Gastrocnemius medialis (tissue), 4 donors: ENCODE measurements around the gene CFI. TPM values are rescaled to one million over a fixed set of nuclear protein-coding genes. Genes with fewer than 3 reads are reported as not detected.

Source experiments
- ATAC-seq, 2 donors: fragments of 150-250 bp; one replicate each; pipeline ENCODE4 v1.9.1; 2016
- DNase-seq, 2 donors: peaks; one replicate each; pipeline ENCODE4 v3.0.0-alpha.2; 2019
- H3K27ac ChIP-seq, 4 donors: fragments of 200-600 bp; sonication (generic); 1 replicate in 1 of 4; 2 replicates in 3 of 4; pipeline ENCODE4 v1.5.1; 2016 to 2018; ENCODE audit warnings: mild to moderate bottlenecking in 2 of 4, moderate library complexity in 1 of 4
- H3K27me3 ChIP-seq, 3 donors: fragments of 200-600 bp; sonication (generic) in 2 of 3; 1 replicate in 1 of 3; 2 replicates in 2 of 3; pipeline versions ENCODE4 v1.5.1 to v1.6.0; 2016 to 2019; ENCODE audit warnings: mild to moderate bottlenecking in 1 of 3, moderate library complexity in 1 of 3
- H3K36me3 ChIP-seq, 2 donors: fragments of 200-600 bp; sonication (generic) in 1 of 2; one replicate each; pipeline ENCODE4 v1.5.1; 2017 to 2018
- H3K4me1 ChIP-seq, 2 donors: fragments of 200-600 bp; sonication (generic) in 1 of 2; one replicate each; pipeline ENCODE4 v1.5.1; 2016 to 2017; ENCODE audit warnings: mild to moderate bottlenecking in 2 of 2
- H3K4me3 ChIP-seq, 4 donors: fragments of 200-600 bp; sonication (generic) in 3 of 4; 1 replicate in 1 of 4; 2 replicates in 3 of 4; pipeline ENCODE4 v1.5.1; 2016 to 2019; ENCODE audit warnings: mild to moderate bottlenecking in 2 of 4
- H3K9me3 ChIP-seq, 3 donors: fragments of 200-600 bp; sonication (generic) in 2 of 3; 1 replicate in 1 of 3; 2 replicates in 2 of 3; pipeline ENCODE4 v1.5.1; 2016 to 2019
- CTCF ChIP-seq, 5 experiments: fragments of 450-650 bp in 3 of 5; fragments of 200-600 bp in 2 of 5; sonication (generic) in 2 of 5; IDR thresholded peaks in 4 of 5; conservative IDR thresholded peaks in 1 of 5; 1 replicate in 4 of 5; 2 replicates in 1 of 5; pipeline ENCODE4 v1.5.1; 2016 to 2019; ENCODE audit warnings: antibody characterized with exemption in 5 of 5, mild to moderate bottlenecking in 3 of 5, moderate library complexity in 3 of 5
- POLR2A ChIP-seq, 2 donors: fragments of 450-650 bp; IDR thresholded peaks; one replicate each; pipeline ENCODE4 v1.6.1; 2017; ENCODE audit warnings: antibody characterized with exemption in 2 of 2, mild to moderate bottlenecking in 2 of 2, moderate library complexity in 2 of 2
- in situ Hi-C, 4 donors: fragments of 200-750 bp; cut with MboI; loops; one replicate each; pipeline versions ENCODE4 v1.15.0 to v1.8.0; 2017; ENCODE audit warnings: low sequenced_read_pairs in 4 of 4
- intact Hi-C: fragments of 100-400 bp; cut with DNase I; formaldehyde crosslinking; loops from one replicate; pipeline ENCODE4 v1.15.1; 2023; ENCODE audit warnings: low total_unique reads
- total RNA-seq, 4 donors: library from RNA; depleted of rRNA; stranded (reverse); fragments of >200 nt; gene quantifications; one replicate each; pipeline versions ENCODE4 v1.1.0 to v1.2.3, GENCODE V29; 2016

CFI gene
- total RNA-seq, 4 donors from 2014 or later = 1.1 to 3.7 (median 3.3) TPM

GRCh38 chr4:109728385-109728784 is 73.4 kb downstream of the CFI start:
- peak overlapping the region; percentile 86 to 99 (median 94) for H3K4me3 ChIP-seq

GRCh38 chr4:109723110-109723509 is 78.7 kb downstream of the CFI start:
- intact Hi-C loops = loop anchor here (10.0 kb wide), 1 partner anchor 1098 kb away; the partner anchor contains the start of gene RPL34
- Histone ChIP-seq H3K4me1 (peaks cover 3% of the 10 kb centered on the region in 2 donors), H3K9me3 (no peaks in the 10 kb centered on the region), H3K27ac (no peak overlapping the region), H3K27me3 (no peaks in the 10 kb centered on the region), H3K36me3 (no peaks in the 10 kb centered on the region), H3K4me3 (no peak overlapping the region)
- DNase-seq (no peak), ATAC-seq (no peak)
- in situ Hi-C loops = loop anchor here in 3 of 4 donors (10.0 to 25.0 kb wide), 4 partner anchors 89 to 286 kb away; partner anchors contain the start of genes GAR1 (in 2 of the 3), SEC24B (in 2 of the 3) and CFI (in 1 of the 3)
- TF ChIP-seq CTCF (IDR thresholded peaks at IDR 0.05 in 4 of 5, conservative IDR thresholded peaks at IDR 0.05 in 1 of 5) (no peak), POLR2A (IDR thresholded peaks at IDR 0.05) (no peak)

More at GRCh38 chr4:109728385-109728784, 73.4 kb downstream of the CFI start:
- intact Hi-C loops (loop anchor here (10.0 kb wide), 1 partner anchor 1104 kb away; the partner anchor contains the start of gene RPL34), in situ Hi-C loops (loop anchor here in 1 of 4 donors (10.0 kb wide), 1 partner anchor 86 kb away; the partner anchor contains the start of gene GAR1)
- Histone ChIP-seq H3K4me1 (peaks cover 14 to 19% of the 10 kb centered on the region in 2 donors), H3K27me3 (no peaks in the 10 kb centered on the region), H3K27ac (no peak overlapping the region), H3K36me3 (no peaks in the 10 kb centered on the region), H3K9me3 (no peaks in the 10 kb centered on the region)
- DNase-seq (no peak), ATAC-seq (no peak)
- TF ChIP-seq CTCF (IDR thresholded peaks at IDR 0.05 in 4 of 5, conservative IDR thresholded peaks at IDR 0.05 in 1 of 5) (no peak), POLR2A (IDR thresholded peaks at IDR 0.05) (no peak)

- Histone ChIP-seq H3K27me3 (no peaks in the 10 kb centered on the region), H3K4me1 (no peaks in the 10 kb centered on the region), H3K27ac (no peak overlapping the region), H3K9me3 (no peaks in the 10 kb centered on the region), H3K4me3 (no peak overlapping the region), H3K36me3 (no peaks in the 10 kb centered on the region)
- in situ Hi-C loops (loop anchor here in 3 of 4 donors (10.0 to 25.0 kb wide), 4 partner anchors 90 to 285 kb away; partner anchors contain the start of genes GAR1 (in 2 of the 3), SEC24B (in 2 of the 3) and CFI (in 1 of the 3)), intact Hi-C loops (loop anchor here (10.0 kb wide), 1 partner anchor 1098 kb away; the partner anchor contains the start of gene RPL34)
- DNase-seq (no peak), ATAC-seq (no peak)
- TF ChIP-seq CTCF (IDR thresholded peaks at IDR 0.05 in 4 of 5, conservative IDR thresholded peaks at IDR 0.05 in 1 of 5) (no peak), POLR2A (IDR thresholded peaks at IDR 0.05) (no peak)
These were observed 79.4 kb downstream of the CFI start for GRCh38 chr4:109722357-109722756.

GRCh38 chr4:109721033-109721432 is 80.8 kb downstream of the CFI start:
- DNase-seq = no peak
- TF ChIP-seq CTCF (IDR thresholded peaks at IDR 0.05 in 4 of 5, conservative IDR thresholded peaks at IDR 0.05 in 1 of 5) = no peak
- no peak for TF ChIP-seq POLR2A (IDR thresholded peaks at IDR 0.05)
- intact Hi-C loops = loop anchor here (10.0 kb wide), 1 partner anchor 1096 kb away; the partner anchor contains the start of gene RPL34
- Histone ChIP-seq H3K27me3 (no peaks in the 10 kb centered on the region), H3K27ac (no peak overlapping the region), H3K36me3 (peaks cover 0 to 9% of the 10 kb centered on the region in 2 donors), H3K4me1 (no peaks in the 10 kb centered on the region), H3K4me3 (no peak overlapping the region), H3K9me3 (no peaks in the 10 kb centered on the region)
- ATAC-seq = no peak
- in situ Hi-C loops = loop anchor here in 3 of 4 donors (10.0 to 25.0 kb wide), 4 partner anchors 91 to 284 kb away; partner anchors contain the start of genes GAR1 (in 2 of the 3), SEC24B (in 2 of the 3) and CFI (in 1 of the 3)
